Measurements from ENCODE around the gene RER1. TPM values are rescaled to one million over a fixed set of nuclear protein-coding genes. Genes with fewer than 3 reads are reported as not detected.

The RER1 gene
- total and polyA plus RNA-seq, 12 donors: 55.5 to 107 (median 77.3) TPM

DNA sequence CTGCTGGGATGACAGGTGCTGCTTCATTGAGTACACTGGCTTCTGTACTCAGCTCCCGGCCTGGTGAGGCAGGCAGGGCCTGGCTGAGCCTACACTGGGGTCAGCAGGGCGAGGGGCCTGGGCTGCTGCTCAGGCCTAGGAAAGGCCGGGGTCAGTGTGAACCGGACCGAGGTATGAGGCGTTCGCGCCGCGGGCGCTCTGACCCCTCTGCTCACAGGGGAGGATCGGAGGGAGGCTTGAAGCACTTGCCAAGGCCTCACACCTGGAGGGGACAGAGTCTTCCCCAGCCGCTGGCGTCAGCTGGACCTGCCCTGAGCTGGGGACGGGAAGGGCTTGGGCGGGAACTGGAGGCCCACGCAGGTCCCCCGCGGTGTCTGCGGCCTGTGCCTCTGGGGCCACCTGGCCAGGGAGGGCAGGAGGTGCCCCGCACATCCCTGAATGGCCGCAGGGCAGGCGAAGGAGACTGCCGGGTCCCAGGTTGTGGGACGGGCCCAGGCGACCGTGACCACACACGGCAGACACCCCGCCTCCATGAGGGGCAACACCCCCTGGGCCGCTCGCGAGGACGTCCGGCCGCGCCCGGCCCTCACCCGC is 20.3 kb downstream of the RER1 start:
- peaks cover 3 to 37% (median 25%) of the 10 kb centered on the region in 9 donors for H3K4me1 ChIP-seq
- no peaks in the 10 kb centered on the region for H3K9me3 ChIP-seq
- 5 to 7% methylated on average over 32 to 38 of the region's 38 CpGs for whole genome bisulfite sequencing, 2 donors
- peaks cover 0 to 22% (median 12%) of the 10 kb centered on the region in 7 donors for H3K27me3 ChIP-seq
- peaks cover 0 to 31% (median 5%) of the 10 kb centered on the region in 9 donors for H3K36me3 ChIP-seq
- TF ChIP-seq, protein P1, sequence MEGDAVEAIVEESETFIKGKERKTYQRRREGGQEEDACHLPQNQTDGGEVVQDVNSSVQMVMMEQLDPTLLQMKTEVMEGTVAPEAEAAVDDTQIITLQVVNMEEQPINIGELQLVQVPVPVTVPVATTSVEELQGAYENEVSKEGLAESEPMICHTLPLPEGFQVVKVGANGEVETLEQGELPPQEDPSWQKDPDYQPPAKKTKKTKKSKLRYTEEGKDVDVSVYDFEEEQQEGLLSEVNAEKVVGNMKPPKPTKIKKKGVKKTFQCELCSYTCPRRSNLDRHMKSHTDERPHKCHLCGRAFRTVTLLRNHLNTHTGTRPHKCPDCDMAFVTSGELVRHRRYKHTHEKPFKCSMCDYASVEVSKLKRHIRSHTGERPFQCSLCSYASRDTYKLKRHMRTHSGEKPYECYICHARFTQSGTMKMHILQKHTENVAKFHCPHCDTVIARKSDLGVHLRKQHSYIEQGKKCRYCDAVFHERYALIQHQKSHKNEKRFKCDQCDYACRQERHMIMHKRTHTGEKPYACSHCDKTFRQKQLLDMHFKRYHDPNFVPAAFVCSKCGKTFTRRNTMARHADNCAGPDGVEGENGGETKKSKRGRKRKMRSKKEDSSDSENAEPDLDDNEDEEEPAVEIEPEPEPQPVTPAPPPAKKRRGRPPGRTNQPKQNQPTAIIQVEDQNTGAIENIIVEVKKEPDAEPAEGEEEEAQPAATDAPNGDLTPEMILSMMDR (IDR thresholded peaks at IDR 0.05): no peak
- ATAC-seq: peak in 7 of 8 donors; percentile 1 to 34 (median 14)
- peak overlapping the region; percentile 74 to 99 (median 86) for H3K4me3 ChIP-seq
- intact Hi-C loops (cut with DNase I): loop anchor here in 8 of 10 donors (2.0 to 10.0 kb wide), 7 partner anchors 115 to 1013 kb away; partner anchors contain the start of gene PANK4 (in 1 of the 8)
- peak overlapping the region; percentile 76 to 93 (median 90) for H3K27ac ChIP-seq
- DNase-seq: peak in 1 of 2 donors; percentile 41

DNA sequence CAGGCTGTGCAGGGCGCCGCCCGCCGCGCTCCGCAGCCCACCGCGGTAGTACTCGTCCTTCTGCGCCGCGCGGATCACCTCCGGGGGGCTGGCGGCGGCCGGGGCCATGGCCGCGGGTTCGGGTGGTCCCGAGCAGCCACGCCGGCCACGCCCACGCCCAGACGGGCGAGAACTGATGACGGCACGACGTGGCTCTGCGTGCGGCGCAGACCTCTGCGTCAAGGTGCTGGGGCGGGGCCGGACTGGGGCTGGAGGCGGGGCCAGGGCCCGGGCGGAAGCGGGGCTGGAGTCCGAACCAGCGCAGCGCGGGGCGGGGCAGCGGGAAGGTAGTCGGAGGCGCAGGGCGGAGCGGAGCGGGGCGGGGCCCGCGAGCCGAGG is 20.7 kb downstream of the RER1 start, which contains the start of gene PEX10:
Gene PEX10 (minus strand): TSS at position 170 of the 378 bp plus-strand sequence. CDS start 62 bp downstream, at position 108.
- TF ChIP-seq, protein P1 (IDR thresholded peaks at IDR 0.05): no peak

DNA sequence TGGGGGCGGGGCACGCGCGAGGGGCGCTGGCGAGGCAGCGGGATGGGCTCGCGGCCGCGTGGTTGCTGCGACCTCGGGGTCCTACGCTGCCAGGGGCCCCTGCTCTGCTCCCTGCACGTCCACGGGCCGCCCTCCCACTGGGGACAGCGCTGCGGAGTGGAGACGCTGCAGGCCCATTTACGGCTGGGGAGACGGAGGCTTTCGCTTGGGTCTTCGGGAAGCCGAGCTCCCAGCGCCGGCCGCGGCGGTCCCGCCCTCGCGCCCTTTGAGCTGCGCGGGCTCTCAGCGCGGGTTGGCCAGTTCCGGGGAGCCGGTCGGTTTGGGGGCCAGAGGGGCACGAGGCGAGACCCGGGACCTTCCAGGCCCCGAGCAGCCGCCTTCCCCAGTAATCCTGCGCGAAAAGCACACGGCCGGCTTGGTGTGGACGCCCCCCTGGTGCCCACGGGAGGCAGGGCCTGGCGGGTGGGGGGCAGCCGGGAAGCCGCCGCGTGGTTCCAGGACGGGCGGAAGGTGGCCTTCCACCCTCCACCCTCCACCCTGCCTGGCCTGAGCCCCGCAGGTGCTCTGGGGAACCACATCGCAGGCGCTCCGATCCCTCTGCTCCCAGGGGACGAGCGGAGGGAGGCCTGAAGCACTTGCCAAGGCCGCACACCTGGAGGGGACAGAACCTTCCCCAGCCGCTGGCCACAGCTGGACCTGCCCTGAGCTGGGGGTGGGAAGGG is 21.3 kb downstream of the RER1 start:
- H3K27me3 ChIP-seq: peaks cover 0 to 30% (median 22%) of the 10 kb centered on the region in 7 donors
- H3K36me3 ChIP-seq: peaks cover 0 to 21% (median 0%) of the 10 kb centered on the region in 9 donors
- H3K9me3 ChIP-seq: no peaks in the 10 kb centered on the region
- H3K4me3 ChIP-seq: peak overlapping the region; percentile 74 to 99 (median 86)
- TF ChIP-seq, protein P1 (IDR thresholded peaks at IDR 0.05): no peak
- DNase-seq (peak; percentile 34 to 35), ATAC-seq (peak in 7 of 8 donors; percentile 2 to 32 (median 12))
- 1 to 3% methylated on average over 64 to 66 of the region's 66 CpGs for WGBS, 2 donors
- H3K27ac ChIP-seq: peak overlapping the region in 9 of 10 donors; percentile 81 to 93 (median 90)
- intact Hi-C loops (cut with DNase I): loop anchor here in 8 of 10 donors (2.0 to 10.0 kb wide), 7 partner anchors 114 to 1012 kb away; partner anchors contain the start of gene PANK4 (in 1 of the 8)
- H3K4me1 ChIP-seq: peaks cover 3 to 37% (median 25%) of the 10 kb centered on the region in 9 donors

More for the DNA sequence above, 20.7 kb downstream of the RER1 start, which contains the start of gene PEX10:
- peak; percentile 96 to 99 for DNase-seq
- no peaks in the 10 kb centered on the region for H3K9me3 ChIP-seq
- peaks cover 3 to 37% (median 25%) of the 10 kb centered on the region in 9 donors for H3K4me1 ChIP-seq
- peak; percentile 94 to 96 (median 94) for ATAC-seq
- H3K36me3 ChIP-seq: peaks cover 0 to 26% (median under 1%) of the 10 kb centered on the region in 9 donors
- H3K27ac ChIP-seq: peak within 1 kb of the TSS; percentile 76 to 93 (median 90)
- H3K27me3 ChIP-seq: peaks cover 0 to 24% (median 17%) of the 10 kb centered on the region in 7 donors
- H3K4me3 ChIP-seq: peak within 1 kb of the TSS; percentile 74 to 99 (median 86)
- 0 to 1% methylated on average over 38 to 55 of the region's 55 CpGs for WGBS, 2 donors
- intact Hi-C loops (cut with DNase I): loop anchor here in 8 of 10 donors (2.0 to 10.0 kb wide), 7 partner anchors 115 to 1012 kb away; partner anchors contain the start of gene PANK4 (in 1 of the 8)

Data from heart right ventricle (tissue), 16 donors.